ENCODE measurements around the gene PSMB10.
A peak's percentile ranks its signal among the peaks of the same experiment; 100 is the strongest.

Gene PSMB10

GRCh38 chr16:67897231-67897630 lies 39.4 kb downstream of the PSMB10 start:
- no peak overlapping the region for H3K4me3 ChIP-seq (ENCODE audit: low read depth, low read length)

- H3K4me3 ChIP-seq (ENCODE audit: low read depth, low read length), result peak overlapping the region; percentile 93
These were observed 42.8 kb downstream of the PSMB10 start for GRCh38 chr16:67893743-67894399.

GRCh38 chr16:67892899-67893742 lies 43.5 kb downstream of the PSMB10 start, which contains the start of gene PSKH1:
Gene PSKH1 (plus strand): TSS chr16:67893254. CDS start chr16:67908750, 15,496 bp downstream.
- H3K4me3 ChIP-seq (ENCODE audit: low read depth, low read length), result peak within 1 kb of the TSS; percentile 93

- peak overlapping the region; percentile 24 for H3K4me3 ChIP-seq (ENCODE audit: low read depth, low read length)
These were observed 44.3 kb downstream of the PSMB10 start for GRCh38 chr16:67892375-67892774.

GRCh38 chr16:67888331-67888730 lies 48.3 kb downstream of the PSMB10 start:
- H3K4me3 ChIP-seq (ENCODE audit: low read depth, low read length), result no peak overlapping the region

- no peak overlapping the region for H3K4me3 ChIP-seq (ENCODE audit: low read depth, low read length)
These were observed 50.3 kb downstream of the PSMB10 start for GRCh38 chr16:67886387-67886786.

- H3K4me3 ChIP-seq (ENCODE audit: low read depth, low read length), result no peak overlapping the region
These were observed 50.7 kb downstream of the PSMB10 start for GRCh38 chr16:67885976-67886375.

- no peak overlapping the region for H3K4me3 ChIP-seq (ENCODE audit: low read depth, low read length)
These were observed 51.1 kb downstream of the PSMB10 start for GRCh38 chr16:67885545-67885944.

GRCh38 chr16:67884684-67885083 lies 52.0 kb downstream of the PSMB10 start, which contains the start of gene NRN1L:
Gene NRN1L (plus strand): TSS chr16:67884885. CDS start chr16:67884904, 19 bp downstream.
- H3K4me3 ChIP-seq (ENCODE audit: low read depth, low read length), result peak within 1 kb of the TSS; percentile 17
